Activated effector memory CD4-positive, alpha-beta T cell treated with anti-CD3 and anti-CD28 coated beads, Interleukin-2, amount 50 U/mL, for 16 hours (primary cell): Measurements from ENCODE around the gene NPAS3.

Source experiments
- DNase-seq: peaks from one replicate; pipeline ENCODE4 v3.0.0-alpha.2; 2020

The NPAS3 gene

GRCh38 chr14:33454022-33454595 lies 515.4 kb downstream of the NPAS3 start:
- DNase-seq, result no peak

- DNase-seq, result no peak
Measured at GRCh38 chr14:33454707-33455106, 516.0 kb downstream of the NPAS3 start.

- DNase-seq, result no peak
Measured at GRCh38 chr14:33455654-33456345, 517.1 kb downstream of the NPAS3 start.

- DNase-seq, result no peak
Measured at GRCh38 chr14:33457021-33457420, 518.3 kb downstream of the NPAS3 start.

GRCh38 chr14:33457617-33458016 lies 518.9 kb downstream of the NPAS3 start:
- DNase-seq, result no peak

- no peak for DNase-seq
Measured at GRCh38 chr14:33460164-33460563, 521.5 kb downstream of the NPAS3 start.

GRCh38 chr14:33461036-33461435 lies 522.4 kb downstream of the NPAS3 start:
- no peak for DNase-seq

- DNase-seq, result no peak
Measured at GRCh38 chr14:33463731-33464130, 525.1 kb downstream of the NPAS3 start.

GRCh38 chr14:33464254-33464962 lies 525.7 kb downstream of the NPAS3 start:
- no peak for DNase-seq

GRCh38 chr14:33465846-33466700 lies 527.4 kb downstream of the NPAS3 start:
- no peak for DNase-seq

- DNase-seq, result no peak
Measured at GRCh38 chr14:33467971-33468370, 529.3 kb downstream of the NPAS3 start.

- no peak for DNase-seq
Measured at GRCh38 chr14:33469898-33470297, 531.2 kb downstream of the NPAS3 start.

- no peak for DNase-seq
Measured at GRCh38 chr14:33471776-33472175, 533.1 kb downstream of the NPAS3 start.

GRCh38 chr14:33475623-33476022 lies 536.9 kb downstream of the NPAS3 start:
- DNase-seq, result no peak

GRCh38 chr14:33477797-33478196 lies 539.1 kb downstream of the NPAS3 start:
- DNase-seq, result no peak

GRCh38 chr14:33480071-33480886 lies 541.6 kb downstream of the NPAS3 start:
- DNase-seq, result no peak

- DNase-seq, result no peak
Measured at GRCh38 chr14:33480887-33481184, 542.2 kb downstream of the NPAS3 start.

GRCh38 chr14:33483110-33483509 lies 544.4 kb downstream of the NPAS3 start:
- DNase-seq, result no peak

GRCh38 chr14:33483541-33483940 lies 544.9 kb downstream of the NPAS3 start:
- DNase-seq, result no peak

GRCh38 chr14:33484264-33484663 lies 545.6 kb downstream of the NPAS3 start:
- no peak for DNase-seq

- DNase-seq, result no peak
Measured at GRCh38 chr14:33486332-33486890, 547.7 kb downstream of the NPAS3 start.

- DNase-seq, result no peak
Measured at GRCh38 chr14:33488582-33488981, 549.9 kb downstream of the NPAS3 start.
